Measurements from ENCODE around the gene UGGT2. TPM values are rescaled to one million over a fixed set of nuclear protein-coding genes. Genes with fewer than 3 reads are reported as not detected.
"Not testable (repeated sequence)": the region's sequence is repeated elsewhere in the genome, so short reads cannot be mapped to it uniquely, and the experiment has no call there.

The UGGT2 gene
- total and polyA plus RNA-seq, 9 of the 15 experiments (the other 6 are each of a cell fraction or from before 2014, with no cell fraction given) = 3.5 to 24.5 (median 18.3) TPM

- TF ChIP-seq, protein P1, sequence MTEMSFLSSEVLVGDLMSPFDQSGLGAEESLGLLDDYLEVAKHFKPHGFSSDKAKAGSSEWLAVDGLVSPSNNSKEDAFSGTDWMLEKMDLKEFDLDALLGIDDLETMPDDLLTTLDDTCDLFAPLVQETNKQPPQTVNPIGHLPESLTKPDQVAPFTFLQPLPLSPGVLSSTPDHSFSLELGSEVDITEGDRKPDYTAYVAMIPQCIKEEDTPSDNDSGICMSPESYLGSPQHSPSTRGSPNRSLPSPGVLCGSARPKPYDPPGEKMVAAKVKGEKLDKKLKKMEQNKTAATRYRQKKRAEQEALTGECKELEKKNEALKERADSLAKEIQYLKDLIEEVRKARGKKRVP (CRISPR knock-in tag; IDR thresholded peaks at IDR 0.05) = no peak
Measured at GRCh38 chr13:95791084-95791722, 262.0 kb downstream of the UGGT2 start (continued).

- H4K20me1 ChIP-seq (replicated peaks; ENCODE audit: control insufficient read depth, insufficient read depth, low read length); in situ Hi-C loops (cut with MboI); intact Hi-C loops (cut with micrococcal nuclease); H3K9me3 ChIP-seq (replicated peaks; ENCODE audit: control insufficient read depth, insufficient read depth, low read depth, low read length); BruUV-seq (replicated peaks); FAIRE-seq; H3K27ac ChIP-seq (ENCODE audit: extremely low read depth, low read depth, low read length); ATAC-seq; H3K4me1 ChIP-seq (replicated peaks in 1 of 2; ENCODE audit: control insufficient read depth in 2 of 2, insufficient read depth in 2 of 2, low read length in 2 of 2); CTCF ChIA-PET (ENCODE audit: low intra/inter-chr PET ratio); H3K4me3 ChIP-seq; H3K27me3 ChIP-seq (ENCODE audit: control insufficient read depth in 2 of 2, insufficient read depth in 2 of 2, low read length in 2 of 2); DNase-seq (ENCODE audit: extremely low read depth in 1 of 4, low spot score in 3 of 4); H2AFZ ChIP-seq (ENCODE audit: low read depth, low read length); H3K4me2 ChIP-seq (ENCODE audit: insufficient read depth, low read length); H3K79me2 ChIP-seq (ENCODE audit: control insufficient read depth, insufficient read depth, low read length); H3K9me1 ChIP-seq (ENCODE audit: control insufficient read depth, insufficient read depth, low read length); H3K9ac ChIP-seq (ENCODE audit: insufficient read depth in 1 of 2, low read depth in 2 of 2, low read length in 2 of 2): not testable (repeated sequence)
- POLR2A ChIA-PET = interaction anchor here (0.8 to 1.1 kb wide), 2 partner anchors 8 to 38 kb away, joined by 3 to 4 read pairs; no protein-coding TSS in a partner anchor
- peak; percentile 84 for TF ChIP-seq ZNF146 (CRISPR knock-in tag; IDR thresholded peaks at IDR 0.05; ENCODE audit: unreplicated experiment)
- peaks cover 59% of the 10 kb centered on the region; the same call in 2 of the 3 replicates for H3K36me3 ChIP-seq (ENCODE audit: control insufficient read depth, insufficient read depth, low read length)
Measured at GRCh38 chr13:95789315-95789714, 263.9 kb downstream of the UGGT2 start.

- in situ Hi-C loops (cut with MboI) = no loop called here
- Histone ChIP-seq H3K4me2 (ENCODE audit: insufficient read depth, low read length) (no peak overlapping the region), H3K9me3 (replicated peaks; ENCODE audit: control insufficient read depth, insufficient read depth, low read depth, low read length) (no peaks in the 10 kb centered on the region), H3K4me1 (replicated peaks in 1 of 2; ENCODE audit: control insufficient read depth in 2 of 2, insufficient read depth in 2 of 2, low read length in 2 of 2) (no peaks in the 10 kb centered on the region), H3K27me3 (ENCODE audit: control insufficient read depth in 2 of 2, insufficient read depth in 2 of 2, low read length in 2 of 2) (no peaks in the 10 kb centered on the region), H3K27ac (ENCODE audit: extremely low read depth, low read depth, low read length) (no peak overlapping the region), H3K36me3 (ENCODE audit: control insufficient read depth, insufficient read depth, low read length) (peaks cover 51% of the 10 kb centered on the region; the same call in 2 of the 3 replicates), H3K4me3 (no peak overlapping the region), H3K79me2 (ENCODE audit: control insufficient read depth, insufficient read depth, low read length) (no peaks in the 10 kb centered on the region), H2AFZ (ENCODE audit: low read depth, low read length) (no peak overlapping the region), H4K20me1 (replicated peaks; ENCODE audit: control insufficient read depth, insufficient read depth, low read length) (no peaks in the 10 kb centered on the region), H3K9ac (ENCODE audit: insufficient read depth in 1 of 2, low read depth in 2 of 2, low read length in 2 of 2) (no peak overlapping the region), H3K9me1 (ENCODE audit: control insufficient read depth, insufficient read depth, low read length) (no peaks in the 10 kb centered on the region)
- intact Hi-C loops (cut with micrococcal nuclease) = no loop called here
- ChIA-PET CTCF (ENCODE audit: low intra/inter-chr PET ratio) (no interaction called here), POLR2A (no interaction called here)
- FAIRE-seq (no peak), DNase-seq (ENCODE audit: extremely low read depth in 1 of 4, low spot score in 3 of 4) (no peak), ATAC-seq (no peak)
- TF ChIP-seq ZNF707 (CRISPR knock-in tag; conservative IDR thresholded peaks at IDR 0.05) (no peak), EWSR1 (IDR thresholded peaks at IDR 0.05; ENCODE audit: borderline replicate concordance, low read depth, partially characterized antibody) (no peak), RHOXF2B (CRISPR knock-in tag; conservative IDR thresholded peaks at IDR 0.05) (no peak), FOS (IDR thresholded peaks at IDR 0.05; ENCODE audit: extremely low read depth, insufficient read length) (no peak), ZNF140 (CRISPR knock-in tag; IDR thresholded peaks at IDR 0.05) (no peak), TRIM24 (IDR thresholded peaks at IDR 0.05) (no peak), MBD2 (IDR thresholded peaks at IDR 0.05; ENCODE audit: borderline replicate concordance, low read depth) (no peak), MEIS2 (IDR thresholded peaks at IDR 0.05; ENCODE audit: partially characterized antibody) (no peak)
- TF ChIP-seq, protein P2, sequence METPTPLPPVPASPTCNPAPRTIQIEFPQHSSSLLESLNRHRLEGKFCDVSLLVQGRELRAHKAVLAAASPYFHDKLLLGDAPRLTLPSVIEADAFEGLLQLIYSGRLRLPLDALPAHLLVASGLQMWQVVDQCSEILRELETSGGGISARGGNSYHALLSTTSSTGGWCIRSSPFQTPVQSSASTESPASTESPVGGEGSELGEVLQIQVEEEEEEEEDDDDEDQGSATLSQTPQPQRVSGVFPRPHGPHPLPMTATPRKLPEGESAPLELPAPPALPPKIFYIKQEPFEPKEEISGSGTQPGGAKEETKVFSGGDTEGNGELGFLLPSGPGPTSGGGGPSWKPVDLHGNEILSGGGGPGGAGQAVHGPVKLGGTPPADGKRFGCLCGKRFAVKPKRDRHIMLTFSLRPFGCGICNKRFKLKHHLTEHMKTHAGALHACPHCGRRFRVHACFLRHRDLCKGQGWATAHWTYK (CRISPR knock-in tag; IDR thresholded peaks at IDR 0.05) = no peak
- BruUV-seq (replicated peaks) = no TSS peak
- whole genome bisulfite sequencing (ENCODE audit: insufficient coverage, low coverage, missing lambda C conversion rate) = 54% methylated on average over 2 of the region's 2 CpGs
Measured at GRCh38 chr13:95788100-95788463, 265.1 kb downstream of the UGGT2 start.
